ENCODE data around the gene GMEB2. TPM values are rescaled to one million over a fixed set of nuclear protein-coding genes. Genes with fewer than 3 reads are reported as not detected.

Gene GMEB2
- total RNA-seq, 2 experiments from 2014 or later, result 16.2 to 16.3 TPM

- Mint-ChIP-seq H3K27ac (no peak overlapping the region), H3K36me3 (ENCODE audit: low read depth) (no peaks in the 10 kb centered on the region), H3K4me3 (no peak overlapping the region), H3K27me3 (no peaks in the 10 kb centered on the region), H3K4me1 (ENCODE audit: low read depth) (peaks cover 18% of the 10 kb centered on the region), H3K9me3 (no peaks in the 10 kb centered on the region)
- no peak for TF ChIP-seq CTCF (IDR thresholded peaks at IDR 0.05)
- CTCF ChIA-PET, result interaction anchor here (0.6 to 1.4 kb wide), 2 partner anchors 61 to 298 kb away, joined by 3 read pairs; partner anchors contain the start of gene GMEB2
- DNase-seq (no peak), ATAC-seq (no peak)
- POLR2A ChIA-PET, result interaction anchor here (0.6 to 1.0 kb wide), 3 partner anchors 9 to 22 kb away, joined by 3 to 4 read pairs (median 4); no protein-coding TSS in a partner anchor
- intact Hi-C loops (cut with micrococcal nuclease), result no loop called here
These were observed 60.3 kb downstream of the GMEB2 start for GRCh38 chr20:63566395-63567135.

- no peak for TF ChIP-seq CTCF (IDR thresholded peaks at IDR 0.05)
- no peak overlapping the region for H3K4me3 Mint-ChIP-seq
- ATAC-seq (no peak), DNase-seq (no peak)
- H3K9me3 Mint-ChIP-seq, result no peaks in the 10 kb centered on the region
- H3K27ac Mint-ChIP-seq, result no peak overlapping the region
- ChIA-PET POLR2A (interaction anchor here (0.6 kb wide), 2 partner anchors 21 to 572 kb away, joined by 3 read pairs; no protein-coding TSS in a partner anchor), CTCF (interaction anchor here (1.5 kb wide), 1 partner anchor 28 kb away, joined by 5 read pairs; no protein-coding TSS in a partner anchor)
- H3K4me1 Mint-ChIP-seq (ENCODE audit: low read depth), result peaks cover 18% of the 10 kb centered on the region
- H3K36me3 Mint-ChIP-seq (ENCODE audit: low read depth), result no peaks in the 10 kb centered on the region
- no peaks in the 10 kb centered on the region for H3K27me3 Mint-ChIP-seq
- intact Hi-C loops (cut with micrococcal nuclease), result no loop called here
These were observed 61.1 kb downstream of the GMEB2 start for GRCh38 chr20:63565699-63566335.

GRCh38 chr20:63565021-63565698 lies 61.7 kb downstream of the GMEB2 start:
- intact Hi-C loops (cut with micrococcal nuclease), result no loop called here
- peaks cover 18% of the 10 kb centered on the region for H3K4me1 Mint-ChIP-seq (ENCODE audit: low read depth)
- CTCF ChIA-PET, result interaction anchor here (1.5 kb wide), 1 partner anchor 27 kb away, joined by 5 read pairs; no protein-coding TSS in a partner anchor
- H3K9me3 Mint-ChIP-seq, result no peaks in the 10 kb centered on the region
- DNase-seq, result no peak
- no peaks in the 10 kb centered on the region for H3K27me3 Mint-ChIP-seq
- peaks cover 3% of the 10 kb centered on the region for H3K36me3 Mint-ChIP-seq (ENCODE audit: low read depth)
- H3K27ac Mint-ChIP-seq, result no peak overlapping the region
- POLR2A ChIA-PET, result interaction anchor here (0.6 kb wide), 1 partner anchor 573 kb away, joined by 3 read pairs; no protein-coding TSS in a partner anchor
- H3K4me3 Mint-ChIP-seq, result no peak overlapping the region
- no peak for ATAC-seq
- no peak for TF ChIP-seq CTCF (IDR thresholded peaks at IDR 0.05)

- POLR2A ChIA-PET, result no interaction called here
- CTCF ChIA-PET, result interaction anchor here (1.5 kb wide), 1 partner anchor 26 kb away, joined by 5 read pairs; no protein-coding TSS in a partner anchor
- intact Hi-C loops (cut with micrococcal nuclease), result no loop called here
- Mint-ChIP-seq H3K27ac (no peak overlapping the region), H3K27me3 (no peaks in the 10 kb centered on the region), H3K9me3 (no peaks in the 10 kb centered on the region), H3K4me1 (ENCODE audit: low read depth) (peaks cover 17% of the 10 kb centered on the region), H3K4me3 (no peak overlapping the region), H3K36me3 (ENCODE audit: low read depth) (peaks cover 3% of the 10 kb centered on the region)
- no peak for TF ChIP-seq CTCF (IDR thresholded peaks at IDR 0.05)
- DNase-seq (no peak), ATAC-seq (no peak)
These were observed 62.7 kb downstream of the GMEB2 start for GRCh38 chr20:63564036-63564810.

Data from activated CD8-positive, alpha-beta T cell treated with anti-CD3 and anti-CD28 coated beads for 36 hours (primary cell).